ENCODE results near the gene PIH1D2.
"Not testable (repeated sequence)": the region's sequence is repeated elsewhere in the genome, so short reads cannot be mapped to it uniquely, and the experiment has no call there.

The PIH1D2 gene

GRCh38 chr11:112073941-112074811, at the start of gene PIH1D2, which contains the start of gene NKAPD1:
PIH1D2 (minus strand) TSS chr11:112074017; CDS start chr11:112073174, 843 bp downstream.
NKAPD1 (plus strand) TSS chr11:112074299; CDS start chr11:112075575, 1,276 bp downstream.
- DNase-seq (ENCODE audit: low spot score) (peak; percentile 88), FAIRE-seq (peak; percentile 66)

- no peak for FAIRE-seq
Observed at GRCh38 chr11:112123129-112123528, 49.3 kb upstream of the PIH1D2 start.

GRCh38 chr11:112121981-112122615, 48.3 kb upstream of the PIH1D2 start:
- DNase-seq (ENCODE audit: low spot score) (no peak), FAIRE-seq (no peak)

More at GRCh38 chr11:112123129-112123528, 49.3 kb upstream of the PIH1D2 start:
- no peak for DNase-seq (ENCODE audit: low spot score)

- DNase-seq (ENCODE audit: low spot score) (no peak), FAIRE-seq (no peak)
Observed at GRCh38 chr11:112118176-112118575, 44.4 kb upstream of the PIH1D2 start.

- FAIRE-seq: no peak
- DNase-seq (ENCODE audit: low spot score): no peak
Observed at GRCh38 chr11:112115386-112115785, 41.6 kb upstream of the PIH1D2 start.

GRCh38 chr11:112114460-112114859, 40.6 kb upstream of the PIH1D2 start:
- no peak for FAIRE-seq

GRCh38 chr11:112113539-112114457, 40.0 kb upstream of the PIH1D2 start:
- DNase-seq (ENCODE audit: low spot score): peak; percentile 69
- FAIRE-seq: no peak

More at GRCh38 chr11:112114460-112114859, 40.6 kb upstream of the PIH1D2 start:
- no peak for DNase-seq (ENCODE audit: low spot score)

- no peak for DNase-seq (ENCODE audit: low spot score)
- FAIRE-seq: no peak
Observed at GRCh38 chr11:112106070-112106469, 32.3 kb upstream of the PIH1D2 start.

- no peak for DNase-seq (ENCODE audit: low spot score)
Observed at GRCh38 chr11:112103446-112103845, 29.6 kb upstream of the PIH1D2 start.

GRCh38 chr11:112100462-112100861, 26.6 kb upstream of the PIH1D2 start:
- FAIRE-seq: no peak

More at GRCh38 chr11:112103446-112103845, 29.6 kb upstream of the PIH1D2 start:
- FAIRE-seq: no peak

GRCh38 chr11:112097734-112098528, 24.1 kb upstream of the PIH1D2 start:
- no peak for FAIRE-seq
- no peak for DNase-seq (ENCODE audit: low spot score)

More at GRCh38 chr11:112100462-112100861, 26.6 kb upstream of the PIH1D2 start:
- no peak for DNase-seq (ENCODE audit: low spot score)

GRCh38 chr11:112096194-112096593, 22.4 kb upstream of the PIH1D2 start:
- DNase-seq (ENCODE audit: low spot score) (no peak), FAIRE-seq (no peak)

- DNase-seq (ENCODE audit: low spot score); FAIRE-seq: not testable (repeated sequence)
Observed at GRCh38 chr11:112095302-112095701, 21.5 kb upstream of the PIH1D2 start.

- no peak for FAIRE-seq
- DNase-seq (ENCODE audit: low spot score): no peak
Observed at GRCh38 chr11:112087212-112087611, 13.4 kb upstream of the PIH1D2 start.

- peak; percentile 99 for DNase-seq (ENCODE audit: low spot score)
- FAIRE-seq: peak; percentile 88
Observed at GRCh38 chr11:112086422-112087191, 12.8 kb upstream of the PIH1D2 start, which contains the start of the genes SDHD and TIMM8B. SDHD (plus strand) TSS chr11:112086873; CDS start chr11:112086908, 35 bp downstream. TIMM8B (minus strand) TSS chr11:112086756; CDS start chr11:112086723, 33 bp downstream.

GRCh38 chr11:112085822-112086421, 12.1 kb upstream of the PIH1D2 start:
- DNase-seq (ENCODE audit: low spot score): peak; percentile 52
- FAIRE-seq: no peak

GRCh38 chr11:112082729-112083128, 8.9 kb upstream of the PIH1D2 start:
- FAIRE-seq (no peak), DNase-seq (ENCODE audit: low spot score) (no peak)

- DNase-seq (ENCODE audit: low spot score): no peak
- FAIRE-seq: no peak
Observed at GRCh38 chr11:112062923-112063322, 10.9 kb downstream of the PIH1D2 start.

GRCh38 chr11:112058103-112058502, 15.7 kb downstream of the PIH1D2 start:
- FAIRE-seq (no peak), DNase-seq (ENCODE audit: low spot score) (no peak)

All from urothelium cell line (cell line).